Heart right ventricle (tissue), 16 donors: ENCODE results near the gene ACP3. TPM values are rescaled to one million over a fixed set of nuclear protein-coding genes. Genes with fewer than 3 reads are reported as not detected.
"Not testable (repeated sequence)": the region's sequence is repeated elsewhere in the genome, so short reads cannot be mapped to it uniquely, and the experiment has no call there.

Experiments used
- ATAC-seq, 8 donors: fragments of 200-7000 bp; cut with Tn5 transposase; one replicate each; pipeline ENCODE4 v1.9.1; 2020; ENCODE audit warnings: mild to moderate bottlenecking in 8 of 8, moderate library complexity in 8 of 8, moderate number of reproducible peaks in 1 of 8
- DNase-seq, 2 donors: peaks; one replicate each; pipeline ENCODE4 v3.0.0-alpha.2; 2020
- H3K27ac ChIP-seq, 10 donors: fragments of 200-600 bp; sonication (generic) in 2 of 10; one replicate each; pipeline versions ENCODE4 v1.5.0 to v1.8.0; 2020 to 2022; ENCODE audit warnings: mild to moderate bottlenecking in 3 of 10
- H3K27me3 ChIP-seq, 7 donors: fragments of 200-600 bp; one replicate each; pipeline ENCODE4 v1.8.0; 2021 to 2022; ENCODE audit warnings: mild to moderate bottlenecking in 2 of 7
- H3K36me3 ChIP-seq, 9 donors: fragments of 200-600 bp; sonication (generic) in 1 of 9; one replicate each; pipeline versions ENCODE4 v1.5.0 to v1.8.0; 2020 to 2022; ENCODE audit warnings: mild to moderate bottlenecking in 2 of 9
- H3K4me1 ChIP-seq, 9 donors: fragments of 200-600 bp; sonication (generic) in 1 of 9; one replicate each; pipeline versions ENCODE4 v1.5.0 to v1.8.0; 2020 to 2022; ENCODE audit warnings: mild to moderate bottlenecking in 4 of 9
- H3K4me3 ChIP-seq, 10 donors: fragments of 200-600 bp; sonication (generic) in 2 of 10; one replicate each; pipeline versions ENCODE4 v1.5.0 to v1.8.0; 2020 to 2022; ENCODE audit warnings: mild to moderate bottlenecking in 7 of 10, moderate library complexity in 2 of 10
- H3K9me3 ChIP-seq, 11 donors: fragments of 200-600 bp in 10 of 11; sonication (generic) in 2 of 11; one replicate each; pipeline versions ENCODE4 v1.5.0 to v1.8.0; 2013 to 2022; ENCODE audit warnings: mild to moderate bottlenecking in 2 of 11, control low read depth in 1 of 11, moderate library complexity in 1 of 11
- CTCF ChIP-seq, 9 donors: fragments of 200-600 bp; sonication (generic) in 2 of 9; IDR thresholded peaks; one replicate each; pipeline versions ENCODE4 v1.5.0 to v1.8.0; 2021 to 2022; ENCODE audit warnings: antibody characterized with exemption in 9 of 9, mild to moderate bottlenecking in 5 of 9, moderate library complexity in 1 of 9
- WGBS, 2 donors: extraction: QIAGEN DNeasy Blood & Tissue Kit; methylation state at CpG; one replicate each; pipeline ENCODE4 v1.1.7; 2013; ENCODE audit warnings: inconsistent platforms in 1 of 2; 5-methylcytosine and 5-hydroxymethylcytosine counted together
- intact Hi-C, 10 donors: fragments of 100-400 bp; cut with DNase I; formaldehyde crosslinking; loops; one replicate each; pipeline versions ENCODE4 v1.11.1 to v1.14.2; 2022
- polyA plus RNA-seq, 2 donors: library from polyadenylated mRNA; stranded (reverse); fragments of 200-250 nt; gene quantifications; one replicate each; pipeline ENCODE4 v1.2.3, GENCODE V29; 2013
- total RNA-seq, 10 donors: library from RNA; stranded (reverse); fragmentation: NEBNext Ultra II Directional in 3 of 10; extraction: Animal tissue kit (Norgen Biotek cat#: 25700) in 3 of 10; gene quantifications; one replicate each; pipeline versions ENCODE4 v1.2.1 to v1.2.4, GENCODE V29; 2021 to 2023
- donor health status: Arrhythmogenic right ventricular cardiomyopathy.
- donor health status: ischemic (EF 13 %, LVEDD 7.1; RV severe dilation, severe dysfunction).
- donor health status: healthy with polysubstance abuse.
- donor health status: DM: no; HTN: yes; CAD: no.
- donor health status: DM: no; HTN: no; CAD: no.
- donor health status: ischemic (EF 25% LVEDD 6.9; RV normal size, moderate dysfunction).
- donor health status: ischemic (EF 25% LVEDD 5.7; RV mildly dilated, moderate dysfunction).
- donor health status: healthy.
- donor health status: DM: yes; HTN: yes; CAD: no.
- donor health status: Ischemic cardiomyopathy.
- donor health status: ischemic (EF 35%, LVEDD 5.7; RV mildly dilated, moderate dysfunction).
- donor health status: nonischemic (EF 11% LVEDD 7.7; RV severe dilation, severe dysfunction).
- donor health status: DM: yes; HTN: yes; CAD: no.
- donor health status: PGD.
- donor health status: ischemic (EF 29% LVEDD 5.4; RV normal size, mild dysfunction).
- donor health status: nonischemic (EF 23%, LVEDD 6.1; RV moderate dilation, normal function).

The ACP3 gene
- total and polyA plus RNA-seq, 12 donors = 0.09 to 3.3 (median 0.73) TPM; not detected in 2

DNA sequence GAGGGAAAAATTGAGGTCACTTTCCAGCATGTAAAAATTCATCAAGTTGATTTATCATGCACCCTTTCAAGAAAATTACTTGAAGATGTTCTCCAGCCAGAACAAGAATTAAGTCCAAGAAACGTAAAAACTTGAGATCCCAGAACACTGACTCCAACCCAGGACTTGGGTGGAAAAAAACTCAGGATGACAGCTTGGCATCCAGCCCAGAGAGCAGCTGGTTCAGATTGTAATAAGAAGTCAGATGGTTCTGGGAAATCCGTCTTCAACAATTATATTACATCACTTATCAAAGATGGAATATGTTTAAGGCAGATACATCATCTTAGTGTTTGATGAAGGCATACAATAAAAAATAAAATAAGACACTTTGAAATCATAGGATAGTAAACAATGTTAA is 77.1 kb downstream of the ACP3 start:
- no peaks in the 10 kb centered on the region for H3K36me3 ChIP-seq
- no peaks in the 10 kb centered on the region for H3K9me3 ChIP-seq
- TF ChIP-seq CTCF (IDR thresholded peaks at IDR 0.05) = no peak
- H3K27ac ChIP-seq = no peak overlapping the region
- H3K4me1 ChIP-seq = no peaks in the 10 kb centered on the region
- intact Hi-C loops = loop anchor here in 1 of 10 donors (10.0 kb wide), 1 partner anchor 360 kb away; the partner anchor contains the start of gene CPNE4
- peak in 3 of 8 donors; percentile 42 to 54 (median 51) for ATAC-seq
- H3K4me3 ChIP-seq = no peak overlapping the region
- H3K27me3 ChIP-seq = no peaks in the 10 kb centered on the region
- 21 to 25% methylated on average over 2 of the region's 2 CpGs for WGBS, 2 donors
- DNase-seq = peak; percentile 29 to 67

GRCh38 chr3:132395126-132395525 is 77.9 kb downstream of the ACP3 start:
- Histone ChIP-seq H3K4me3 (no peak overlapping the region), H3K27ac (no peak overlapping the region), H3K36me3 (no peaks in the 10 kb centered on the region), H3K9me3 (no peaks in the 10 kb centered on the region), H3K4me1 (no peaks in the 10 kb centered on the region), H3K27me3 (no peaks in the 10 kb centered on the region)
- no peak for TF ChIP-seq CTCF (IDR thresholded peaks at IDR 0.05)
- ATAC-seq = no peak
- no peak for DNase-seq
- intact Hi-C loops = loop anchor here in 9 of 10 donors (5.0 to 10.0 kb wide), 5 partner anchors 38 to 360 kb away; partner anchors contain the start of gene CPNE4 (in 1 of the 9)
- 63 to 74% methylated on average over 1 of the region's 1 CpG for WGBS, 2 donors

DNA sequence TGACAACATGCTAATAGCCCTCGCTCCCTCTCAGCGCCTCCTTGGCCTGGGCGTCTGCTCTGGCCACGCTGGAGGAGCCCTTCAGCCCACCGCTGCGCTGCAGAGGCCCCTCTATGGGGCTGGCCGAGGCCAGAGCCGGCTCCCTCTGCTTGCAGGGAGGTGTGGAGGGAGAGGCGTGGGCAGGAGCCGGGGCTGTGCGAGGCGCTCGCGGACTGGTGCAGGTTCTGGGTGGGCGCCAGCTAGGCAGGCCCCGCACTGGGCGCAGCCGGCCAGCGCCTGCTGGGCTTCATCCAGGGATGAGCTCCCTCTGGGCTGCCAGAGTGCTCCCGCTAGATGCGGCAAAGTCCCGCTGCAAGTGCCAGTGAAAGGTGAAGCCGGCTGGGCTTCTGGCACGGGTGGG is 79.0 kb downstream of the ACP3 start:
- H3K27me3 ChIP-seq = no peaks in the 10 kb centered on the region
- H3K4me1 ChIP-seq = no peaks in the 10 kb centered on the region
- H3K36me3 ChIP-seq = no peaks in the 10 kb centered on the region
- DNase-seq = no peak
- WGBS, 2 donors = 96 to 97% methylated on average over 23 to 24 of the region's 24 CpGs
- intact Hi-C loops = loop anchor here in 9 of 10 donors (5.0 to 10.0 kb wide), 5 partner anchors 39 to 361 kb away; partner anchors contain the start of gene CPNE4 (in 1 of the 9)
- no peak overlapping the region for H3K27ac ChIP-seq
- no peak for TF ChIP-seq CTCF (IDR thresholded peaks at IDR 0.05)
- H3K9me3 ChIP-seq = no peaks in the 10 kb centered on the region
- ATAC-seq = no peak
- H3K4me3 ChIP-seq = no peak overlapping the region

DNA sequence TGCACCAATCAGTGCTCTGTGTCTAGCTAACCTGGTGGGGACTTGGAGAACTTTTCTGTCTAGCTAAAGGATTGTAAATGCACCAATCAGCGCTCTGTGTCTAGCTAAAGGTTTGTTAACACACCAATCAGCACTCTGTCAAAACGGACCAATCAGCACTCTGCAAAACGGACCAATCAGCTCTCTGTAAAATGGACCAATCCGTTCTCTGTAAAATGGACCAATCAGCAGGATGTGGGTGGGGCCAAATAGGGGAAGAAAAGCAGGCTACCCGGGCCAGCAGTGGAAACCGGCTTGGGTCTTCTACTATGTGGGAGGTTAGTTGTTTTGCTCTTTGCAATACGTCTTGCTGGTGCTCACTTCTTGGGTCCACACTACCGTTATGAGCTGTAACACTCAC is 79.6 kb downstream of the ACP3 start:
- intact Hi-C loops = loop anchor here in 9 of 10 donors (5.0 to 10.0 kb wide), 5 partner anchors 39 to 362 kb away; partner anchors contain the start of gene CPNE4 (in 1 of the 9)
- not testable (repeated sequence) for H3K9me3 ChIP-seq, H3K27me3 ChIP-seq, ATAC-seq, H3K4me1 ChIP-seq, H3K27ac ChIP-seq, DNase-seq, H3K4me3 ChIP-seq, H3K36me3 ChIP-seq
- WGBS, 2 donors = 90 to 92% methylated on average over 8 of the region's 8 CpGs
